OCI-LY7 (cell line): ENCODE measurements around the gene CDH23.

Source experiments
- EZH2phosphoT487 ChIP-seq: fragments of 200-600 bp; sonication (generic); IDR thresholded peaks from 2 replicates; pipeline ENCODE4 v1.6.1; 2018; ENCODE audit warnings: low read depth, borderline replicate concordance, mild to moderate bottlenecking, mixed run types, antibody characterized with exemption, low read length, moderate library complexity, mixed read lengths
- TF ChIP-seq, protein P1 (sequence below): fragments of 200-600 bp; sonication (generic); conservative IDR thresholded peaks from 2 replicates; pipeline ENCODE4 v1.5.1; 2014; ENCODE audit warnings: mild to moderate bottlenecking, antibody characterized with exemption, low read length, moderate library complexity, mixed read lengths

GRCh38 chr10:71568896-71569492 is 172.3 kb downstream of the CDH23 start:
- TF ChIP-seq, protein P1, sequence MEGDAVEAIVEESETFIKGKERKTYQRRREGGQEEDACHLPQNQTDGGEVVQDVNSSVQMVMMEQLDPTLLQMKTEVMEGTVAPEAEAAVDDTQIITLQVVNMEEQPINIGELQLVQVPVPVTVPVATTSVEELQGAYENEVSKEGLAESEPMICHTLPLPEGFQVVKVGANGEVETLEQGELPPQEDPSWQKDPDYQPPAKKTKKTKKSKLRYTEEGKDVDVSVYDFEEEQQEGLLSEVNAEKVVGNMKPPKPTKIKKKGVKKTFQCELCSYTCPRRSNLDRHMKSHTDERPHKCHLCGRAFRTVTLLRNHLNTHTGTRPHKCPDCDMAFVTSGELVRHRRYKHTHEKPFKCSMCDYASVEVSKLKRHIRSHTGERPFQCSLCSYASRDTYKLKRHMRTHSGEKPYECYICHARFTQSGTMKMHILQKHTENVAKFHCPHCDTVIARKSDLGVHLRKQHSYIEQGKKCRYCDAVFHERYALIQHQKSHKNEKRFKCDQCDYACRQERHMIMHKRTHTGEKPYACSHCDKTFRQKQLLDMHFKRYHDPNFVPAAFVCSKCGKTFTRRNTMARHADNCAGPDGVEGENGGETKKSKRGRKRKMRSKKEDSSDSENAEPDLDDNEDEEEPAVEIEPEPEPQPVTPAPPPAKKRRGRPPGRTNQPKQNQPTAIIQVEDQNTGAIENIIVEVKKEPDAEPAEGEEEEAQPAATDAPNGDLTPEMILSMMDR, result no peak
- no peak for TF ChIP-seq EZH2phosphoT487
